DND-41 (cell line): ENCODE results near the gene JMJD8.
A peak's percentile ranks its signal among the peaks of the same experiment; 100 is the strongest.

ENCODE experiments used
- ATAC-seq: fragments of 200-7000 bp; cut with Tn5 transposase; 3 replicates; pipeline ENCODE4 v1.9.1; 2021; ENCODE audit warnings: low read depth; ENCODE audit not compliant: insufficient read depth
- DNase-seq: peaks from one replicate; pipeline ENCODE4 v3.0.0-alpha.2; 2020
- H2AFZ ChIP-seq: 2 replicates; pipeline ENCODE4 v1.6.0; 2012; ENCODE audit warnings: low read depth, low read length
- H3K27ac ChIP-seq: 2 replicates; pipeline ENCODE4 v1.5.1; 2012; ENCODE audit warnings: low read length, inconsistent platforms
- H3K27me3 ChIP-seq: fragments of 200-600 bp; sonication (generic); 2 replicates; pipeline ENCODE4 v1.6.0; 2012; ENCODE audit warnings: low read length, mild to moderate bottlenecking, inconsistent platforms; ENCODE audit not compliant: insufficient read depth, poor library complexity
- H3K36me3 ChIP-seq: 2 replicates; pipeline ENCODE4 v1.5.1; 2012; ENCODE audit warnings: low read length, inconsistent platforms; ENCODE audit not compliant: insufficient read depth
- H3K4me1 ChIP-seq: 2 replicates; pipeline ENCODE4 v1.5.1; 2012; ENCODE audit warnings: mild to moderate bottlenecking, low read length; ENCODE audit not compliant: insufficient read depth
- H3K4me2 ChIP-seq: 2 replicates; pipeline ENCODE4 v1.6.0; 2012; ENCODE audit warnings: mild to moderate bottlenecking, moderate library complexity, low read length, inconsistent platforms; ENCODE audit not compliant: insufficient read depth
- H3K4me3 ChIP-seq, 2 experiments: fragments of 200-600 bp in 1 of 2; shearing (Covaris generic) in 1 of 2; 2 replicates each; pipeline ENCODE4 v1.5.1; 2012 to 2016; ENCODE audit warnings: inconsistent platforms in 2 of 2, low read length in 2 of 2, mild to moderate bottlenecking in 2 of 2, low read depth in 1 of 2, moderate library complexity in 1 of 2
- H3K79me2 ChIP-seq: 2 replicates; pipeline ENCODE4 v1.6.0; 2012; ENCODE audit warnings: low read length, inconsistent platforms; ENCODE audit not compliant: insufficient read depth
- H3K9ac ChIP-seq: 2 replicates; pipeline ENCODE4 v1.6.0; 2012; ENCODE audit warnings: low read depth, mild to moderate bottlenecking, inconsistent platforms, low read length, moderate library complexity
- H3K9me3 ChIP-seq: 2 replicates; pipeline ENCODE4 v1.5.1; 2012; ENCODE audit warnings: low read length, moderate library complexity, mild to moderate bottlenecking, inconsistent platforms; ENCODE audit not compliant: insufficient read depth, severe bottlenecking
- H4K20me1 ChIP-seq: 2 replicates; pipeline ENCODE4 v1.6.0; 2012; ENCODE audit warnings: low read length; ENCODE audit not compliant: insufficient read depth
- CTCF ChIP-seq: IDR thresholded peaks from 2 replicates; pipeline ENCODE4 v1.5.1; 2012; ENCODE audit warnings: borderline replicate concordance, low read length, moderate library complexity, mild to moderate bottlenecking; ENCODE audit not compliant: poor library complexity, severe bottlenecking; ENCODE audit errors: extremely low read depth
- EZH2 ChIP-seq: IDR thresholded peaks from 3 replicates; pipeline ENCODE4 v1.6.1; 2012; ENCODE audit warnings: borderline replicate concordance, low read depth, mild to moderate bottlenecking, moderate library complexity, low read length, inconsistent platforms; ENCODE audit not compliant: severe bottlenecking

The JMJD8 gene

GRCh38 chr16:680967-681745 lies 3.0 kb downstream of the JMJD8 start:
- H4K20me1 ChIP-seq: peaks cover 47% of the 10 kb centered on the region
- no peak for ATAC-seq
- H3K27me3 ChIP-seq: no peaks in the 10 kb centered on the region
- peak overlapping the region; percentile 42 to 98; a peak in 3 of 4 replicates for H3K4me3 ChIP-seq
- peak overlapping the region; percentile 82 for H3K9ac ChIP-seq
- DNase-seq: no peak
- no peak overlapping the region for H2AFZ ChIP-seq
- H3K27ac ChIP-seq: peak overlapping the region; percentile 76
- peaks cover 37% of the 10 kb centered on the region for H3K79me2 ChIP-seq
- TF ChIP-seq EZH2: no peak
- TF ChIP-seq CTCF: no peak
- peaks cover 66% of the 10 kb centered on the region for H3K4me1 ChIP-seq
- no peaks in the 10 kb centered on the region for H3K9me3 ChIP-seq
- peak overlapping the region; percentile 99 for H3K4me2 ChIP-seq
- peaks cover 49% of the 10 kb centered on the region for H3K36me3 ChIP-seq

GRCh38 chr16:680625-680945 lies 3.5 kb downstream of the JMJD8 start:
- peak overlapping the region; percentile 80 for H2AFZ ChIP-seq
- H3K27me3 ChIP-seq: no peaks in the 10 kb centered on the region
- no peaks in the 10 kb centered on the region for H3K9me3 ChIP-seq
- peaks cover 37% of the 10 kb centered on the region for H3K79me2 ChIP-seq
- peak overlapping the region; percentile 82 for H3K9ac ChIP-seq
- H3K4me2 ChIP-seq: peak overlapping the region; percentile 99
- peaks cover 48% of the 10 kb centered on the region for H4K20me1 ChIP-seq
- peak overlapping the region; percentile 42 to 98; a peak in 3 of 4 replicates for H3K4me3 ChIP-seq
- peaks cover 43% of the 10 kb centered on the region for H3K36me3 ChIP-seq
- peak overlapping the region; percentile 76 for H3K27ac ChIP-seq
- DNase-seq (no peak), ATAC-seq (no peak)
- TF ChIP-seq EZH2: no peak
- TF ChIP-seq CTCF: no peak
- peaks cover 60% of the 10 kb centered on the region for H3K4me1 ChIP-seq

GRCh38 chr16:679814-680624 lies 4.1 kb downstream of the JMJD8 start, which contains the start of gene STUB1:
Gene STUB1 (plus strand): TSS chr16:680410. CDS start chr16:680526, 116 bp downstream.
- Histone ChIP-seq H3K4me3 (peak within 1 kb of the TSS; percentile 42 to 98; a peak in 3 of 4 replicates), H3K9ac (peak within 1 kb of the TSS; percentile 82), H3K79me2 (peaks cover 37% of the 10 kb centered on the region), H3K36me3 (peaks cover 38% of the 10 kb centered on the region), H3K4me1 (peaks cover 55% of the 10 kb centered on the region), H3K9me3 (no peaks in the 10 kb centered on the region), H3K4me2 (peak within 1 kb of the TSS; percentile 99), H3K27ac (peak within 1 kb of the TSS; percentile 87), H4K20me1 (peaks cover 52% of the 10 kb centered on the region), H3K27me3 (no peaks in the 10 kb centered on the region), H2AFZ (peak within 1 kb of the TSS; percentile 80)
- peak; percentile 53 for ATAC-seq
- TF ChIP-seq CTCF (no peak), EZH2 (no peak)
- peak; percentile 93 for DNase-seq
